ENCODE measurements around the gene OR1E1. TPM values are rescaled to one million over a fixed set of nuclear protein-coding genes. Genes with fewer than 3 reads are reported as not detected.

The OR1E1 gene
- total RNA-seq, 1 experiment from 2014 or later = not detected

DNA sequence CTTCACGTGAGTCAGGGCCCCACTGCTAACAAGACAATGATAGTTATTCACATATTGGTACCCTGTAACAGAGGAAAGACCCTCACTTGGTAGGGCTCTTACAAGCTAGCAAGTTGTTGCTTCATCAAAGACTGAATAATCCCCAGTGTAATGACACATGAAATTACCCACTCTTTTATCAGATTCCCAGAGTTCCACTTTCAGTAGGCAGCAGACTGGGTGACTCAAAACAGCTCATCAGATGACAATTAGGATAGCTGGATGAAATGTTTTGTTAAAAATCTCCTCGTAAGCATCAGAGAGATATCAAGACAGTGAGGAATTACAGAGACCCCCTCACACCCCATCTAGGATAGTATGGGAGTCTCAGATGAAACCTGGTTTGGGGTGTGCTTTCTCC, 42.2 kb upstream of the OR1E1 start:
- H3K4ac ChIP-seq (ENCODE audit: low read depth, low read length) = no peak overlapping the region
- H3K27me3 ChIP-seq (ENCODE audit: insufficient read depth, low read length) = no peaks in the 10 kb centered on the region
- no peak overlapping the region for H2BK120ac ChIP-seq (ENCODE audit: low read depth, low read length, poor library complexity, severe bottlenecking)
- H4K8ac ChIP-seq (replicated peaks; ENCODE audit: insufficient read length, low read depth, low read length) = no peak overlapping the region
- Mint-ChIP-seq H3K9me3 (peaks cover 0 to 15% of the 10 kb centered on the region in 2 experiments; a peak in 2 of 5 replicates), H3K27me3 (ENCODE audit: low read depth) (peaks cover 1% of the 10 kb centered on the region), H3K27ac (no peak overlapping the region), H3K4me1 (peaks cover 0 to 5% of the 10 kb centered on the region in 2 experiments; a peak in 1 of 4 replicates), H3K36me3 (ENCODE audit: insufficient read depth in 1 of 3, low read depth in 3 of 3) (no peaks in the 10 kb centered on the region; a peak in 1 of 7 replicates), H3K4me3 (no peak overlapping the region)
- no peaks in the 10 kb centered on the region for H3K4me1 ChIP-seq (ENCODE audit: insufficient read depth, low read length)
- no peak overlapping the region for H3K27ac ChIP-seq (ENCODE audit: insufficient read length, low read depth, low read length)
- H3K23ac ChIP-seq (ENCODE audit: insufficient read length, low read depth, low read length) = no peak overlapping the region
- H3K79me2 ChIP-seq (ENCODE audit: insufficient read depth, low read length) = no peaks in the 10 kb centered on the region
- no peak for DNase-seq
- H2AFZ ChIP-seq (ENCODE audit: low read length) = no peak overlapping the region
- no peaks in the 10 kb centered on the region for H3K23me2 ChIP-seq (ENCODE audit: insufficient read length, low read depth, low read length, poor library complexity, severe bottlenecking)
- H3K4me2 ChIP-seq (ENCODE audit: insufficient read depth, insufficient read length, low read length) = no peak overlapping the region
- H4K5ac ChIP-seq (ENCODE audit: insufficient read length, low read depth, low read length) = no peak overlapping the region
- H2BK15ac ChIP-seq (ENCODE audit: low read depth, low read length) = no peak overlapping the region
- no peak overlapping the region for H3T11ph ChIP-seq (ENCODE audit: low read length)
- no peak overlapping the region for H2BK20ac ChIP-seq (ENCODE audit: low read depth, low read length, poor library complexity, severe bottlenecking)
- H3K9ac ChIP-seq (ENCODE audit: extremely low read depth, insufficient read length, low read length) = no peak overlapping the region
- no CpG with 5 or more reads among the region's 2 CpGs for WGBS (ENCODE audit: extremely low coverage, insufficient read length, low lambda C conversion rate)
- no peak overlapping the region for H3K56ac ChIP-seq (ENCODE audit: insufficient read length, low read depth, low read length)
- H3K18ac ChIP-seq (ENCODE audit: insufficient read length, low read depth, low read length) = no peak overlapping the region
- no peak overlapping the region for H2BK5ac ChIP-seq (ENCODE audit: insufficient read length, low read length)
- H4K20me1 ChIP-seq (ENCODE audit: control insufficient read depth, insufficient read depth, insufficient read length) = no peaks in the 10 kb centered on the region
- H3K79me1 ChIP-seq (ENCODE audit: insufficient read depth, low read depth, low read length, poor library complexity, severe bottlenecking) = no peaks in the 10 kb centered on the region
- TF ChIP-seq, protein P1, sequence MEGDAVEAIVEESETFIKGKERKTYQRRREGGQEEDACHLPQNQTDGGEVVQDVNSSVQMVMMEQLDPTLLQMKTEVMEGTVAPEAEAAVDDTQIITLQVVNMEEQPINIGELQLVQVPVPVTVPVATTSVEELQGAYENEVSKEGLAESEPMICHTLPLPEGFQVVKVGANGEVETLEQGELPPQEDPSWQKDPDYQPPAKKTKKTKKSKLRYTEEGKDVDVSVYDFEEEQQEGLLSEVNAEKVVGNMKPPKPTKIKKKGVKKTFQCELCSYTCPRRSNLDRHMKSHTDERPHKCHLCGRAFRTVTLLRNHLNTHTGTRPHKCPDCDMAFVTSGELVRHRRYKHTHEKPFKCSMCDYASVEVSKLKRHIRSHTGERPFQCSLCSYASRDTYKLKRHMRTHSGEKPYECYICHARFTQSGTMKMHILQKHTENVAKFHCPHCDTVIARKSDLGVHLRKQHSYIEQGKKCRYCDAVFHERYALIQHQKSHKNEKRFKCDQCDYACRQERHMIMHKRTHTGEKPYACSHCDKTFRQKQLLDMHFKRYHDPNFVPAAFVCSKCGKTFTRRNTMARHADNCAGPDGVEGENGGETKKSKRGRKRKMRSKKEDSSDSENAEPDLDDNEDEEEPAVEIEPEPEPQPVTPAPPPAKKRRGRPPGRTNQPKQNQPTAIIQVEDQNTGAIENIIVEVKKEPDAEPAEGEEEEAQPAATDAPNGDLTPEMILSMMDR (conservative IDR thresholded peaks at IDR 0.05) = no peak
- H2AK5ac ChIP-seq (ENCODE audit: insufficient read length, low read length) = no peak overlapping the region
- H2BK12ac ChIP-seq (ENCODE audit: insufficient read length, low read depth, low read length) = no peak overlapping the region
- H4K91ac ChIP-seq (ENCODE audit: insufficient read length, low read depth, low read length) = no peak overlapping the region
- H3K14ac ChIP-seq (ENCODE audit: insufficient read depth, low read length) = no peak overlapping the region
- no peaks in the 10 kb centered on the region for H3K9me3 ChIP-seq (ENCODE audit: control insufficient read depth, low read depth, low read length)
